Measurements from ENCODE around the gene FBXW7.

Gene FBXW7

DNA sequence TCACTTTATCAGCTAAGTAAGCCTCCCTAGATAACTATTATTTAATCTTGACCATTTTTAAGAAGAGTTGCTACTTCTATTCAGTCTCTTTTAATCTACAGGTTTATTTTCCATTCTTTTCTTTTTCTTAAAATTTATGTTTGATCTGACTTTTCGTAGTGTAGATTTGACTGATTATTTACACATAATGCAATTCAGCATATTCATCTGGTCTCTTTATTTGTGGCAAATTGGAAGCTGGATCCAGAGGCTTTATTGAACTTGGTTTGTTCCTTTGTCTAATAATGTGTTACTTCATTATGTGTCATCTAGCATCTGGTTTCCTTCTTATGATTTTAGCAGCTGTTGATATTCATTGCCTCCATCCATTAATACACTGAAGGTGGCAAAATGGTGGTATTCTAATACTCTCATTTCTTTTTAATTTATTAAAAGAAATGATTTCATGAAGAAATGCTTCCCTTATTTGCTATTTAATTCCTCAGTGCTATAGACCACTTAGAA is 113.0 kb downstream of the FBXW7 start:
- Histone ChIP-seq H3K9me3 (ENCODE audit: control insufficient read depth in 1 of 2, low read length in 2 of 2) (no peaks in the 10 kb centered on the region), H3K4me3 (ENCODE audit: low read depth in 1 of 2, low read length in 2 of 2) (no peak overlapping the region), H3K4me1 (ENCODE audit: control insufficient read depth in 1 of 2, insufficient read depth in 2 of 2, low read length in 2 of 2) (peaks cover 5 to 8% of the 10 kb centered on the region in 2 donors), H3K27ac (ENCODE audit: low read depth, low read length) (no peak overlapping the region), H3K27me3 (ENCODE audit: control insufficient read depth in 1 of 2, insufficient read depth in 2 of 2, low read length in 2 of 2) (no peaks in the 10 kb centered on the region), H3K36me3 (ENCODE audit: control insufficient read depth in 1 of 2, insufficient read depth in 2 of 2, low read length in 2 of 2) (no peaks in the 10 kb centered on the region), H3K9ac (ENCODE audit: low read depth in 1 of 2, low read length in 2 of 2) (no peak overlapping the region)

GRCh38 chr4:152421576-152421975 is 114.3 kb downstream of the FBXW7 start:
- no peaks in the 10 kb centered on the region for H3K9me3 ChIP-seq (ENCODE audit: control insufficient read depth in 1 of 2, low read length in 2 of 2)
- no peak overlapping the region for H3K9ac ChIP-seq (ENCODE audit: low read depth in 1 of 2, low read length in 2 of 2)
- H3K27ac ChIP-seq (ENCODE audit: low read depth, low read length) = no peak overlapping the region

DNA sequence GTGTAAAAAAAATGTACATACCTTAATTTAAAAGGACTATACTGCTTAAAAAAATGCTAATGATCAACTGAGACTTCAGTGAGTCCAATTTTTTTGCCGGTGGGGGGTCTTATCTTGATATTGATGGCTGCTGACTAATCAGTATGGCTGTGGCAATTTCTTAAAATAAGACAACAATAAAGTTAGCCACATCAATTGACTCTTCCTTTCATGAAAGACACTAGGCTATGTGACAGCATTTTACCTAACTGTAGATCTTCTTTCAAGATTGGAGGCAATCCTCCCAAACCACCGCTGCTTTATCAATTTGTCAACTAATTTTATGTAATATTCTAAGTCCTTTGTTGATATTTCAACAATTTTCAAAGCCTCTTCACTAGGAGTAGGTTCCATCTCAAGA is 116.1 kb downstream of the FBXW7 start:
- Histone ChIP-seq H3K27me3 (ENCODE audit: control insufficient read depth in 1 of 2, insufficient read depth in 2 of 2, low read length in 2 of 2) (no peaks in the 10 kb centered on the region), H3K4me1 (ENCODE audit: control insufficient read depth in 1 of 2, insufficient read depth in 2 of 2, low read length in 2 of 2) (no peaks in the 10 kb centered on the region), H3K9me3 (ENCODE audit: control insufficient read depth in 1 of 2, low read length in 2 of 2) (no peaks in the 10 kb centered on the region), H3K36me3 (ENCODE audit: control insufficient read depth in 1 of 2, insufficient read depth in 2 of 2, low read length in 2 of 2) (no peaks in the 10 kb centered on the region), H3K27ac (ENCODE audit: low read depth, low read length) (no peak overlapping the region), H3K4me3 (ENCODE audit: low read depth in 1 of 2, low read length in 2 of 2) (no peak overlapping the region), H3K9ac (ENCODE audit: low read depth in 1 of 2, low read length in 2 of 2) (no peak overlapping the region)

More at GRCh38 chr4:152421576-152421975, 114.3 kb downstream of the FBXW7 start:
- H3K4me3 ChIP-seq (ENCODE audit: low read depth in 1 of 2, low read length in 2 of 2) = no peak overlapping the region
- H3K27me3 ChIP-seq (ENCODE audit: control insufficient read depth in 1 of 2, insufficient read depth in 2 of 2, low read length in 2 of 2) = no peaks in the 10 kb centered on the region
- peaks cover 5 to 8% of the 10 kb centered on the region in 2 donors for H3K4me1 ChIP-seq (ENCODE audit: control insufficient read depth in 1 of 2, insufficient read depth in 2 of 2, low read length in 2 of 2)
- no peaks in the 10 kb centered on the region for H3K36me3 ChIP-seq (ENCODE audit: control insufficient read depth in 1 of 2, insufficient read depth in 2 of 2, low read length in 2 of 2)

- no peak overlapping the region for H3K9ac ChIP-seq (ENCODE audit: low read depth in 1 of 2, low read length in 2 of 2)
- no peaks in the 10 kb centered on the region for H3K27me3 ChIP-seq (ENCODE audit: control insufficient read depth in 1 of 2, insufficient read depth in 2 of 2, low read length in 2 of 2)
These were observed 118.2 kb downstream of the FBXW7 start for GRCh38 chr4:152417673-152418072.

DNA sequence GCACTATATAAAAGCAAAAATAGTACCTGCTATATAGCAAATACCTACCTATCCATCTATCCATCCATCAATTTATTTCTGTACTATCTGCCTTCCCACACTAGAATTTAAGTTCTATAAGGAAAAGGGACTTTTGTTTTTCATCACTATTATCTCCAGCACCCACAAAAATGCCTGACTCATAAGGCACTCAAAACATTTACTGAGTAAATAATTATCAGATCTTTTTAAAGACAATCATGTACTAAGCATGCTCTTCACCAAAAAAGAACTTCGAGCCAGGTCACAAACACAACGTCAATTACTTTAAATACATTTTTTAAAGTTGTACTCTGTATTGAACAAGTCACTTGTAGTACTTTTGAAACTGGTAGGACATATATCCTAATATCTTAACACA is 119.9 kb downstream of the FBXW7 start:
- H3K4me3 ChIP-seq (ENCODE audit: low read depth in 1 of 2, low read length in 2 of 2) = no peak overlapping the region
- no peaks in the 10 kb centered on the region for H3K9me3 ChIP-seq (ENCODE audit: control insufficient read depth in 1 of 2, low read length in 2 of 2)
- no peak overlapping the region for H3K9ac ChIP-seq (ENCODE audit: low read depth in 1 of 2, low read length in 2 of 2)
- peaks cover 0 to 6% of the 10 kb centered on the region in 2 donors for H3K36me3 ChIP-seq (ENCODE audit: control insufficient read depth in 1 of 2, insufficient read depth in 2 of 2, low read length in 2 of 2)
- H3K4me1 ChIP-seq (ENCODE audit: control insufficient read depth in 1 of 2, insufficient read depth in 2 of 2, low read length in 2 of 2) = no peaks in the 10 kb centered on the region
- no peaks in the 10 kb centered on the region for H3K27me3 ChIP-seq (ENCODE audit: control insufficient read depth in 1 of 2, insufficient read depth in 2 of 2, low read length in 2 of 2)
- no peak overlapping the region for H3K27ac ChIP-seq (ENCODE audit: low read depth, low read length)

More at GRCh38 chr4:152417673-152418072, 118.2 kb downstream of the FBXW7 start:
- Histone ChIP-seq H3K4me3 (ENCODE audit: low read depth in 1 of 2, low read length in 2 of 2) (no peak overlapping the region), H3K27ac (ENCODE audit: low read depth, low read length) (no peak overlapping the region), H3K36me3 (ENCODE audit: control insufficient read depth in 1 of 2, insufficient read depth in 2 of 2, low read length in 2 of 2) (no peaks in the 10 kb centered on the region), H3K4me1 (ENCODE audit: control insufficient read depth in 1 of 2, insufficient read depth in 2 of 2, low read length in 2 of 2) (no peaks in the 10 kb centered on the region), H3K9me3 (ENCODE audit: control insufficient read depth in 1 of 2, low read length in 2 of 2) (no peaks in the 10 kb centered on the region)

DNA sequence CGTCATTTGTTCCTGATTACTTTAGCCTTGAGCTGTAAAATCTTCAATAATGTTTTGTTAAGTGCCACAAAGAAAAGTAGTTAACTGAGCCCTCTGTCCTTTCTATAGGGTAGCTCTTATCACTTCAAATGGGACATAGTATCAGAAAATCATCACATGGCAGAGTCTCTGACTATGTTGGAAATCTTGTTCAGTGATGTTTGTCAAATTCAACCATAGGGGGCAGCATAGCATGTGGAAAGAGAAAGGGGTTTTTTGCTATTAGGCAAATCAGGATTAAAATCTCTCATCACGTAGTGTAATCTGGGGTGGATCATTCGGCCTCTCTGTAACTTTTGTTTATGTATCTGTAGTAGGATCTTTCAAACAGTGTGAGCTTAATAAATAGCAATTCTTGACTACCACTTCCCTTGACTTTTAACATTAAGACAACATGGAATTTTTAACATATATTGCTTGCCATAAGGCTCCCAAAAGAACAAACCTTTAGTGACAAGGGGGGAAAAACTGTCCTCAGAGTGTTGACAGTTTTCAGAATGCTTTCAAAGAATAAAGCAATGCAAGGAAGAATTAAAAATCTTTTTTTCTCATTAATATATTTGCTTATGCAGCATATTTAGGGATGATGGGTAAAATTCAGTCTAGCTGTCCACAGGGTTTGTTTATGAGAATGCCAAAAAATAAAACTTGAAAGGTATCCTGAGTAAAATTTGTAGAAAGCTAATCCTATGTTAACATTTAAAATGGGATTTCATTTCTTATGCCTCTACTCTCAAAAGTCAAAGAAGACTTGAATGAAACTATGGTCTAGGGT is 127.2 kb downstream of the FBXW7 start:
- no peaks in the 10 kb centered on the region for H3K9me3 ChIP-seq (ENCODE audit: control insufficient read depth in 1 of 2, low read length in 2 of 2)
- H3K36me3 ChIP-seq (ENCODE audit: control insufficient read depth in 1 of 2, insufficient read depth in 2 of 2, low read length in 2 of 2) = peaks cover 0 to 6% of the 10 kb centered on the region in 2 donors
- no peaks in the 10 kb centered on the region for H3K27me3 ChIP-seq (ENCODE audit: control insufficient read depth in 1 of 2, insufficient read depth in 2 of 2, low read length in 2 of 2)
- no peak overlapping the region for H3K9ac ChIP-seq (ENCODE audit: low read depth in 1 of 2, low read length in 2 of 2)
- no peaks in the 10 kb centered on the region for H3K4me1 ChIP-seq (ENCODE audit: control insufficient read depth in 1 of 2, insufficient read depth in 2 of 2, low read length in 2 of 2)
- H3K27ac ChIP-seq (ENCODE audit: low read depth, low read length) = no peak overlapping the region
- no peak overlapping the region for H3K4me3 ChIP-seq (ENCODE audit: low read depth in 1 of 2, low read length in 2 of 2)

DNA sequence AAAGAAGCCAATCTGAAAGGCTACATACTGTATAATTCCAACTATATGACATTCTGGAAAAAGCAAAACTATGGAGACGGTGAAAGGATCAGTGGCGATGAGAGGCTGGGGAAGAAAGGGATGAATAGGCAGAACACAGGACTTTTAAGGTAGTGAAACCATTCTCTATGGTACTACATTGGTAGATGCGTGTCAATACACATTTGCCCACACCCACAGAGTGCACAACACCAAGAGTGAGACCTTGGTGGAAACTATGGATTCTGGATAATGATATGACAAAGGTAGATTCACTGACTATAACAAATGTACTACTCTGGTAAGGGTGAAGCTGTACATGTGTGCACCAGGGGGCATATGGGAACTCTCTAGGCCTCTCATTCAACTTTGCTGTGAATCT is 134.5 kb downstream of the FBXW7 start:
- Histone ChIP-seq H3K27me3 (ENCODE audit: control insufficient read depth in 1 of 2, insufficient read depth in 2 of 2, low read length in 2 of 2) (no peaks in the 10 kb centered on the region), H3K36me3 (ENCODE audit: control insufficient read depth in 1 of 2, insufficient read depth in 2 of 2, low read length in 2 of 2) (peaks cover 0 to 3% of the 10 kb centered on the region in 2 donors), H3K4me1 (ENCODE audit: control insufficient read depth in 1 of 2, insufficient read depth in 2 of 2, low read length in 2 of 2) (peaks cover 0 to 5% of the 10 kb centered on the region in 2 donors), H3K9ac (ENCODE audit: low read depth in 1 of 2, low read length in 2 of 2) (no peak overlapping the region), H3K9me3 (ENCODE audit: control insufficient read depth in 1 of 2, low read length in 2 of 2) (no peaks in the 10 kb centered on the region), H3K4me3 (ENCODE audit: low read depth in 1 of 2, low read length in 2 of 2) (no peak overlapping the region), H3K27ac (ENCODE audit: low read depth, low read length) (no peak overlapping the region)

- no peak overlapping the region for H3K27ac ChIP-seq (ENCODE audit: low read depth, low read length)
These were observed 136.6 kb downstream of the FBXW7 start for GRCh38 chr4:152399246-152399645.

GRCh38 chr4:152398060-152398459 is 137.8 kb downstream of the FBXW7 start:
- Histone ChIP-seq H3K9ac (ENCODE audit: low read depth in 1 of 2, low read length in 2 of 2) (no peak overlapping the region), H3K4me3 (ENCODE audit: low read depth in 1 of 2, low read length in 2 of 2) (no peak overlapping the region), H3K27me3 (ENCODE audit: control insufficient read depth in 1 of 2, insufficient read depth in 2 of 2, low read length in 2 of 2) (no peaks in the 10 kb centered on the region), H3K27ac (ENCODE audit: low read depth, low read length) (no peak overlapping the region), H3K4me1 (ENCODE audit: control insufficient read depth in 1 of 2, insufficient read depth in 2 of 2, low read length in 2 of 2) (peaks cover 0 to 5% of the 10 kb centered on the region in 2 donors), H3K36me3 (ENCODE audit: control insufficient read depth in 1 of 2, insufficient read depth in 2 of 2, low read length in 2 of 2) (peaks cover 0 to 3% of the 10 kb centered on the region in 2 donors), H3K9me3 (ENCODE audit: control insufficient read depth in 1 of 2, low read length in 2 of 2) (no peaks in the 10 kb centered on the region)

More at GRCh38 chr4:152399246-152399645, 136.6 kb downstream of the FBXW7 start:
- Histone ChIP-seq H3K4me3 (ENCODE audit: low read depth in 1 of 2, low read length in 2 of 2) (no peak overlapping the region), H3K27me3 (ENCODE audit: control insufficient read depth in 1 of 2, insufficient read depth in 2 of 2, low read length in 2 of 2) (no peaks in the 10 kb centered on the region), H3K4me1 (ENCODE audit: control insufficient read depth in 1 of 2, insufficient read depth in 2 of 2, low read length in 2 of 2) (peaks cover 0 to 5% of the 10 kb centered on the region in 2 donors), H3K9me3 (ENCODE audit: control insufficient read depth in 1 of 2, low read length in 2 of 2) (no peaks in the 10 kb centered on the region), H3K36me3 (ENCODE audit: control insufficient read depth in 1 of 2, insufficient read depth in 2 of 2, low read length in 2 of 2) (peaks cover 0 to 3% of the 10 kb centered on the region in 2 donors), H3K9ac (ENCODE audit: low read depth in 1 of 2, low read length in 2 of 2) (no peak overlapping the region)

DNA sequence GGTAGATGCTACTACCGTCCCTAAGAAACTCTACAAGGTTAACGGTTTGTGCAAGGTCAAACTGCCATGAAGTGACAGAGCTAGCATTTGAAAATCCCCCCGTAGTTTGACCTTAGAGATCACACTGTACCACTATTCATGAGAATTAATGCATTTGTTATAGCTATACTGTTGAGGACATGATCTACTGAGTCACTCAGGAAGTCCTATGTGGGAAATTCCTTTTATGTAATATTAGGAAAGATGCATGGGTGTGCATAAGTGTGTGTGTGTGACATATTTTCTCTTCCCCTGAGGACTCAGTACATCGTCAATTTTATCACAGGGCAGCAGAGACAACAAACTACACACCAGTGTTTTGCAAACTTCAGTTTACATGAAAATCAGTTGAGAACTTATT is 141.1 kb downstream of the FBXW7 start:
- Histone ChIP-seq H3K9me3 (ENCODE audit: control insufficient read depth in 1 of 2, low read length in 2 of 2) (no peaks in the 10 kb centered on the region), H3K27ac (ENCODE audit: low read depth, low read length) (no peak overlapping the region), H3K36me3 (ENCODE audit: control insufficient read depth in 1 of 2, insufficient read depth in 2 of 2, low read length in 2 of 2) (no peaks in the 10 kb centered on the region), H3K9ac (ENCODE audit: low read depth in 1 of 2, low read length in 2 of 2) (no peak overlapping the region), H3K4me3 (ENCODE audit: low read depth in 1 of 2, low read length in 2 of 2) (no peak overlapping the region), H3K27me3 (ENCODE audit: control insufficient read depth in 1 of 2, insufficient read depth in 2 of 2, low read length in 2 of 2) (no peaks in the 10 kb centered on the region), H3K4me1 (ENCODE audit: control insufficient read depth in 1 of 2, insufficient read depth in 2 of 2, low read length in 2 of 2) (peaks cover 0 to 5% of the 10 kb centered on the region in 2 donors)

Measured in duodenal mucosa (tissue), 2 donors.